ENCODE data around the gene EIF1B.

EIF1B gene

GRCh38 chr3:40306336-40306735 lies 3.2 kb upstream of the EIF1B start:
- Histone ChIP-seq H3K36me3 (ENCODE audit: control insufficient read depth, low read length) (peaks cover 15% of the 10 kb centered on the region), H3K79me2 (ENCODE audit: control insufficient read depth, low read length) (peaks cover 22% of the 10 kb centered on the region), H3K27ac (ENCODE audit: low read depth, low read length) (no peak overlapping the region), H3K9me3 (ENCODE audit: control insufficient read depth, insufficient read depth, low read length) (no peaks in the 10 kb centered on the region), H3F3A (ENCODE audit: control insufficient read depth, insufficient read depth) (no peaks in the 10 kb centered on the region), H4K20me1 (ENCODE audit: control insufficient read depth, insufficient read depth, low read depth, low read length) (no peaks in the 10 kb centered on the region), H3K27me3 (ENCODE audit: control insufficient read depth, low read length) (no peaks in the 10 kb centered on the region), H3K4me1 (ENCODE audit: control insufficient read depth, low read length) (peaks cover 16% of the 10 kb centered on the region), H3K4me3 (ENCODE audit: low read length) (no peak overlapping the region), H3K4me2 (ENCODE audit: low read length) (no peak overlapping the region), H3K9me2 (replicated peaks; ENCODE audit: control insufficient read depth, low read length) (no peaks in the 10 kb centered on the region)
- TF ChIP-seq EZH2phosphoT487 (IDR thresholded peaks at IDR 0.05; ENCODE audit: borderline replicate concordance, low read length) = no peak
- no peak for TF ChIP-seq CTCF (IDR thresholded peaks at IDR 0.05; ENCODE audit: low read depth, low read length, poor library complexity, severe bottlenecking)

- H3K27me3 ChIP-seq (ENCODE audit: control insufficient read depth, low read length) = no peaks in the 10 kb centered on the region
- H3K9me2 ChIP-seq (replicated peaks; ENCODE audit: control insufficient read depth, low read length) = no peaks in the 10 kb centered on the region
- peaks cover 23% of the 10 kb centered on the region for H3K36me3 ChIP-seq (ENCODE audit: control insufficient read depth, low read length)
- peaks cover 27% of the 10 kb centered on the region for H3K79me2 ChIP-seq (ENCODE audit: control insufficient read depth, low read length)
- no peak overlapping the region for H3K4me3 ChIP-seq (ENCODE audit: low read length)
- TF ChIP-seq CTCF (IDR thresholded peaks at IDR 0.05; ENCODE audit: low read depth, low read length, poor library complexity, severe bottlenecking) (no peak), EZH2phosphoT487 (IDR thresholded peaks at IDR 0.05; ENCODE audit: borderline replicate concordance, low read length) (no peak)
- no peaks in the 10 kb centered on the region for H4K20me1 ChIP-seq (ENCODE audit: control insufficient read depth, insufficient read depth, low read depth, low read length)
- no peaks in the 10 kb centered on the region for H3K9me3 ChIP-seq (ENCODE audit: control insufficient read depth, insufficient read depth, low read length)
- peaks cover 24% of the 10 kb centered on the region for H3K4me1 ChIP-seq (ENCODE audit: control insufficient read depth, low read length)
- no peak overlapping the region for H3K27ac ChIP-seq (ENCODE audit: low read depth, low read length)
- no peak overlapping the region for H3K4me2 ChIP-seq (ENCODE audit: low read length)
- no peaks in the 10 kb centered on the region for H3F3A ChIP-seq (ENCODE audit: control insufficient read depth, insufficient read depth)
Measured at GRCh38 chr3:40307176-40307575, 2.3 kb upstream of the EIF1B start.

GRCh38 chr3:40308725-40309417 lies 636 bp upstream of the EIF1B start:
- Histone ChIP-seq H3K9me2 (replicated peaks; ENCODE audit: control insufficient read depth, low read length) (no peaks in the 10 kb centered on the region), H3K79me2 (ENCODE audit: control insufficient read depth, low read length) (peaks cover 30% of the 10 kb centered on the region), H3K36me3 (ENCODE audit: control insufficient read depth, low read length) (peaks cover 40% of the 10 kb centered on the region), H3K4me1 (ENCODE audit: control insufficient read depth, low read length) (peaks cover 24% of the 10 kb centered on the region), H3K4me3 (ENCODE audit: low read length) (peak overlapping the region; percentile 89), H3K9me3 (ENCODE audit: control insufficient read depth, insufficient read depth, low read length) (no peaks in the 10 kb centered on the region), H4K20me1 (ENCODE audit: control insufficient read depth, insufficient read depth, low read depth, low read length) (no peaks in the 10 kb centered on the region), H3F3A (ENCODE audit: control insufficient read depth, insufficient read depth) (0 out of 2 replicates have a peak, but pooled peaks cover 3% of the 10 kb centered on the region), H3K4me2 (ENCODE audit: low read length) (peak overlapping the region; percentile 91), H3K27me3 (ENCODE audit: control insufficient read depth, low read length) (no peaks in the 10 kb centered on the region), H3K27ac (ENCODE audit: low read depth, low read length) (peak overlapping the region; percentile 19; the same call in 1 of the 2 replicates)
- no peak for TF ChIP-seq CTCF (IDR thresholded peaks at IDR 0.05; ENCODE audit: low read depth, low read length, poor library complexity, severe bottlenecking)
- no peak for TF ChIP-seq EZH2phosphoT487 (IDR thresholded peaks at IDR 0.05; ENCODE audit: borderline replicate concordance, low read length)

Measured in DOHH2 (cell line).